PFSK-1 (cell line): ENCODE data around the gene HCST.

ENCODE experiments used
- FOXP2 ChIP-seq: optimal IDR thresholded peaks from 2 replicates; pipeline ENCODE3; 2011; ENCODE audit warnings: borderline replicate concordance, control low read depth, inconsistent platforms; ENCODE audit not compliant: insufficient read depth; ENCODE audit errors: extremely low read length, extremely low read depth
- POLR2AphosphoS5 ChIP-seq: IDR thresholded peaks from 2 replicates; pipeline ENCODE4 v1.6.1; 2012; ENCODE audit warnings: low read depth, mild to moderate bottlenecking, control low read depth, low read length, moderate library complexity
- SIN3A ChIP-seq: IDR thresholded peaks from 2 replicates; pipeline ENCODE4 v1.6.1; 2012; ENCODE audit warnings: mild to moderate bottlenecking, low read length, moderate library complexity, borderline replicate concordance; ENCODE audit not compliant: insufficient read depth
- TAF1 ChIP-seq: IDR thresholded peaks from 2 replicates; pipeline ENCODE4 v1.6.1; 2012; ENCODE audit warnings: low read length, control low read depth, borderline replicate concordance; ENCODE audit not compliant: insufficient read depth
- TF ChIP-seq, protein P1 (sequence below), 2 experiments: IDR thresholded peaks; 2 replicates each; pipeline versions ENCODE4 v1.6.1 to v1.8.0; 2011 to 2012; ENCODE audit warnings: low read depth in 2 of 2, low read length in 2 of 2, control low read depth in 1 of 2, inconsistent platforms in 1 of 2, mild to moderate bottlenecking in 1 of 2, moderate library complexity in 1 of 2; ENCODE audit not compliant: insufficient read depth in 1 of 2

Gene HCST

DNA sequence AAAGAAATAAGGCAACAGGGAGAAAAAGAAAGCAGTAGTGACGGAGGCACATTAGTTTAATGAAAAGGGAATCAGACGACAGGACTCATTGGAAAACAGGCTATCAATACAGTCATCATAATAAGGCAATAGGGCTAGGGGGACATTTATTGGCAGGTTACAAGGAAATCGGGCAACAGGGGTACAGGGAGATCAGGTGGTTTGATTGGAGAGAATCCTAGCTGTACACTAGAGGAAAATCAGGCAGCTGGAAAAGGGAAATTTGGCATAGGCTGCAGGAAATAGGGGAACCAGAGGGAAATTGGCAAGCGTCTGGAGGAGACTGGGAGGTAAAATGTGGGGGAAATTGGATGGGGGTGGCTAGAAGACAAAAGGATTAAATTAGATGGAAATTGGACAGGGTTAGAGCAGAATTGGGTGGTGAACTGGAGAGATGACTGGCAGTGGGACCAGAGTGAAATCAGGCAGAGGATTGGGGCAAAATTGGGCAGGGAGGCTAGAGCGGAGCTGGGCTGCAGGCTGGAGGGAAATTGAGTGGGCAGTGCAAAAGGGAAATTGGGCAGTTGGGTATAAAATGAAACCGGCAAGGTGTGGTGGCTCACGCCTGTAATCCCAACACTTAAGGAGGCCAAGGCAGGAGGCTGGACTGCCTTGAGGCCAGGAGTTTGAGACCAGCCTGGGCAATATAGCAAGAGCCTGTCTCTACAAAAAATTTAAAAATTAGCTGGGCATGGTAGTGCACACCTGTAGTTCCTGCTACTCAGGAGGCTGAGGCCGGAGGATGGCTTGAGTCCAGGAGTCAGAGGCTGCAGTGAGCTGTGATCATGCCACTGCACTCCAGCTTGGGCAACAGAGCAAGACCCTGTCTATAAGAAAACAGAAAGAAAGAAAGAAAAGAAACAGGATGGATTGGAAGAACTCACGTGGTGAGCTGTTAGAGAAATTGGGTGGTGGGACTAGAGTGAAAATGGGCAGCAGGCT lies 41.3 kb downstream of the HCST start:
- TF ChIP-seq TAF1: no peak
- TF ChIP-seq, protein P1, sequence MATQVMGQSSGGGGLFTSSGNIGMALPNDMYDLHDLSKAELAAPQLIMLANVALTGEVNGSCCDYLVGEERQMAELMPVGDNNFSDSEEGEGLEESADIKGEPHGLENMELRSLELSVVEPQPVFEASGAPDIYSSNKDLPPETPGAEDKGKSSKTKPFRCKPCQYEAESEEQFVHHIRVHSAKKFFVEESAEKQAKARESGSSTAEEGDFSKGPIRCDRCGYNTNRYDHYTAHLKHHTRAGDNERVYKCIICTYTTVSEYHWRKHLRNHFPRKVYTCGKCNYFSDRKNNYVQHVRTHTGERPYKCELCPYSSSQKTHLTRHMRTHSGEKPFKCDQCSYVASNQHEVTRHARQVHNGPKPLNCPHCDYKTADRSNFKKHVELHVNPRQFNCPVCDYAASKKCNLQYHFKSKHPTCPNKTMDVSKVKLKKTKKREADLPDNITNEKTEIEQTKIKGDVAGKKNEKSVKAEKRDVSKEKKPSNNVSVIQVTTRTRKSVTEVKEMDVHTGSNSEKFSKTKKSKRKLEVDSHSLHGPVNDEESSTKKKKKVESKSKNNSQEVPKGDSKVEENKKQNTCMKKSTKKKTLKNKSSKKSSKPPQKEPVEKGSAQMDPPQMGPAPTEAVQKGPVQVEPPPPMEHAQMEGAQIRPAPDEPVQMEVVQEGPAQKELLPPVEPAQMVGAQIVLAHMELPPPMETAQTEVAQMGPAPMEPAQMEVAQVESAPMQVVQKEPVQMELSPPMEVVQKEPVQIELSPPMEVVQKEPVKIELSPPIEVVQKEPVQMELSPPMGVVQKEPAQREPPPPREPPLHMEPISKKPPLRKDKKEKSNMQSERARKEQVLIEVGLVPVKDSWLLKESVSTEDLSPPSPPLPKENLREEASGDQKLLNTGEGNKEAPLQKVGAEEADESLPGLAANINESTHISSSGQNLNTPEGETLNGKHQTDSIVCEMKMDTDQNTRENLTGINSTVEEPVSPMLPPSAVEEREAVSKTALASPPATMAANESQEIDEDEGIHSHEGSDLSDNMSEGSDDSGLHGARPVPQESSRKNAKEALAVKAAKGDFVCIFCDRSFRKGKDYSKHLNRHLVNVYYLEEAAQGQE (IDR thresholded peaks at IDR 0.05; ENCODE audit: insufficient read depth in 1 of 2, low read depth in 2 of 2, low read length in 2 of 2): no peak
- TF ChIP-seq POLR2AphosphoS5: no peak
- TF ChIP-seq FOXP2: no peak
- TF ChIP-seq SIN3A: no peak

DNA sequence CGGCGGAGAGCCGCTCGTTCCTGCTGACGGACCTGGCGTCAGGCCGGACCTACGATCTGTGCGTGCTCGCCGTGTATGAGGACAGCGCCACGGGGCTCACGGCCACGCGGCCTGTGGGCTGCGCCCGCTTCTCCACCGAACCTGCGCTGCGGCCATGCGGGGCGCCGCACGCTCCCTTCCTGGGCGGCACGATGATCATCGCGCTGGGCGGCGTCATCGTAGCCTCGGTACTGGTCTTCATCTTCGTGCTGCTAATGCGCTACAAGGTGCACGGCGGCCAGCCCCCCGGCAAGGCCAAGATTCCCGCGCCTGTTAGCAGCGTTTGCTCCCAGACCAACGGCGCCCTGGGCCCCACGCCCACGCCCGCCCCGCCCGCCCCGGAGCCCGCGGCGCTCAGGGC lies 42.2 kb downstream of the HCST start:
- TF ChIP-seq FOXP2 (no peak), TAF1 (no peak), SIN3A (no peak), POLR2AphosphoS5 (no peak)
- TF ChIP-seq, protein P1 (IDR thresholded peaks at IDR 0.05; ENCODE audit: insufficient read depth in 1 of 2, low read depth in 2 of 2, low read length in 2 of 2): no peak

DNA sequence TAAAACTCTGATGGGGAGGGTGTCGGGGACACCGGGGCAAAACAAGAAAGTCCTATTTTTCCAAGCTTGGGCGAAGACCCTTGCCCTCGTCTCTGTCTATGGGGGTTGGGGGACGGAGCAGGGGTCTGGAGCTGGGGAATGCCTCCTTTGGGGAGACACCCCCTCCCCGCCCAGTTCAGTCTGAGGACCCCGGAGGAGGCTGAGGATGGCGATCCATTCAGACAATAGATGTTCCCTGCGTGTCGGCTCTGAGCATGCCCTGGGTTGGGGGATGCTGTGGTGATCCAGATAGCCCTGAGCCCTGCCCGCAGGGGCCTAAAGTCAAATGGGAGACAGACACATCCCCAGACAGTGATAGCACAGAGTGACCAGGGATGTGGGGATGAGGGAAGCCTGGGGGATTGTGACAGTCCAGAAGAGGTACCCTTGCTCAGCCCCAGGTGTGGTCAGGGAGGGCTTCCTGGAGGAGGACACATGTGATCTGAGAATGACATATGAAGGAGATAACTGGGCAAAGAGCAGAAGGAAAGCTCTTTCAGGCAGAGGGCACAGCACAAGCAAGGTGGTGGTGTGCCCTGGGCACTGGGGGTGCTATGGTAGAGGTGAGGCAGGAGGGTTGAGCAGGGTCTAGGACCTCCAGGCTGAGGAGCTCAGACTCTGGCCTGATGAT lies 42.9 kb downstream of the HCST start:
- no peak for TF ChIP-seq POLR2AphosphoS5
- TF ChIP-seq SIN3A: no peak
- no peak for TF ChIP-seq TAF1
- no peak for TF ChIP-seq FOXP2
- TF ChIP-seq, protein P1 (IDR thresholded peaks at IDR 0.05; ENCODE audit: insufficient read depth in 1 of 2, low read depth in 2 of 2, low read length in 2 of 2): no peak

DNA sequence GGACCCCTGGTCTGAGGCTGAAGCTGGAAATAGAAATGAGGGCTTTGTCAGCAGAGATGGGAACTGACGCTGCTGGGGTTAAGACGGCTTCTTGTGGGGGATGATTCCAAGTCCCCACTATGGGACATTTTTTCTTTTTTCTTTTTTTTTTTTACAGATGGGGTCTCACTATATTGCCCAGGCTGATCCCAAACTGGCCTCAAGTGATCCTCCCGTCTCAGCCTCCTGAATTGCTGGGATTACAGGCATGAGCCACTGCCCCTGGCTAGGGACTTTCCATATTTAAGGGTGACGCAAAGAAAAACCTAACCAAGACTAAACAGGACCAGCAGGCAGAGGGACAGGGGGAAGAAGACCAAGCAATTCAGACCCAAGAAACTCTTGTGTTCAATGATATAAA lies 43.9 kb downstream of the HCST start:
- TF ChIP-seq TAF1: no peak
- no peak for TF ChIP-seq SIN3A
- TF ChIP-seq, protein P1 (IDR thresholded peaks at IDR 0.05; ENCODE audit: insufficient read depth in 1 of 2, low read depth in 2 of 2, low read length in 2 of 2): no peak
- no peak for TF ChIP-seq FOXP2
- no peak for TF ChIP-seq POLR2AphosphoS5
